ENCODE measurements around the gene EXOC6B. TPM values are rescaled to one million over a fixed set of nuclear protein-coding genes. Genes with fewer than 3 reads are reported as not detected.

EXOC6B gene
- total RNA-seq, 1 experiment from 2014 or later, result 40.1 TPM

- Histone ChIP-seq H3K9me3 (ENCODE audit: control insufficient read depth, low read depth, low read length) (no peaks in the 10 kb centered on the region), H2AFZ (ENCODE audit: low read length) (no peak overlapping the region), H3K27me3 (ENCODE audit: insufficient read depth, low read length) (no peaks in the 10 kb centered on the region), H3K56ac (ENCODE audit: insufficient read length, low read depth, low read length) (no peak overlapping the region), H3T11ph (ENCODE audit: low read length) (no peak overlapping the region), H4K8ac (replicated peaks; ENCODE audit: insufficient read length, low read depth, low read length) (no peak overlapping the region), H3K14ac (ENCODE audit: insufficient read depth, low read length) (no peak overlapping the region), H2BK15ac (ENCODE audit: low read depth, low read length) (no peak overlapping the region), H2AK5ac (ENCODE audit: insufficient read length, low read length) (no peak overlapping the region), H4K91ac (ENCODE audit: insufficient read length, low read depth, low read length) (no peak overlapping the region), H4K20me1 (ENCODE audit: control insufficient read depth, insufficient read depth, insufficient read length) (no peaks in the 10 kb centered on the region), H3K18ac (ENCODE audit: insufficient read length, low read depth, low read length) (no peak overlapping the region), H3K4ac (ENCODE audit: low read depth, low read length) (no peak overlapping the region), H3K27ac (ENCODE audit: insufficient read length, low read depth, low read length) (no peak overlapping the region), H3K9ac (ENCODE audit: extremely low read depth, insufficient read length, low read length) (no peak overlapping the region), H3K79me1 (ENCODE audit: insufficient read depth, low read depth, low read length, poor library complexity, severe bottlenecking) (no peaks in the 10 kb centered on the region), H3K79me2 (ENCODE audit: insufficient read depth, low read length) (no peaks in the 10 kb centered on the region), H3K23ac (ENCODE audit: insufficient read length, low read depth, low read length) (no peak overlapping the region), H4K5ac (ENCODE audit: insufficient read length, low read depth, low read length) (no peak overlapping the region), H2BK12ac (ENCODE audit: insufficient read length, low read depth, low read length) (no peak overlapping the region), H2BK120ac (ENCODE audit: low read depth, low read length, poor library complexity, severe bottlenecking) (no peak overlapping the region), H3K4me1 (ENCODE audit: insufficient read depth, low read length) (peaks cover 8% of the 10 kb centered on the region), H3K4me2 (ENCODE audit: insufficient read depth, insufficient read length, low read length) (no peak overlapping the region), H2BK20ac (ENCODE audit: low read depth, low read length, poor library complexity, severe bottlenecking) (no peak overlapping the region), H2BK5ac (ENCODE audit: insufficient read length, low read length) (no peak overlapping the region), H3K23me2 (ENCODE audit: insufficient read length, low read depth, low read length, poor library complexity, severe bottlenecking) (no peaks in the 10 kb centered on the region)
- H3K9me3 Mint-ChIP-seq, result no peaks in the 10 kb centered on the region
- no peak for TF ChIP-seq CTCF (conservative IDR thresholded peaks at IDR 0.05)
- no peaks in the 10 kb centered on the region for H3K27me3 Mint-ChIP-seq (ENCODE audit: low read depth)
- no peak for DNase-seq
- peak overlapping the region in 2 of 3 experiments; percentile 40 to 62; a peak in 4 of 7 replicates for H3K27ac Mint-ChIP-seq
- 0 out of 7 replicates have a peak, but pooled peaks cover 0 to 2% (median 0%) of the 10 kb centered on the region in 3 experiments for H3K36me3 Mint-ChIP-seq (ENCODE audit: insufficient read depth in 1 of 3, low read depth in 3 of 3)
- WGBS (ENCODE audit: extremely low coverage, insufficient read length, low lambda C conversion rate), result no CpG with 5 or more reads among the region's 2 CpGs
- H3K4me3 Mint-ChIP-seq, result no peak overlapping the region
- peaks cover 19 to 20% of the 10 kb centered on the region in 2 experiments for H3K4me1 Mint-ChIP-seq
Measured at GRCh38 chr2:72539071-72539552, 286.7 kb downstream of the EXOC6B start.
